ENCODE measurements around the gene MEGF11. TPM values are rescaled to one million over a fixed set of nuclear protein-coding genes. Genes with fewer than 3 reads are reported as not detected.
A peak's percentile ranks its signal among the peaks of the same experiment; 100 is the strongest.

Gene MEGF11
- total RNA-seq, 1 donor from 2014 or later: not detected

DNA sequence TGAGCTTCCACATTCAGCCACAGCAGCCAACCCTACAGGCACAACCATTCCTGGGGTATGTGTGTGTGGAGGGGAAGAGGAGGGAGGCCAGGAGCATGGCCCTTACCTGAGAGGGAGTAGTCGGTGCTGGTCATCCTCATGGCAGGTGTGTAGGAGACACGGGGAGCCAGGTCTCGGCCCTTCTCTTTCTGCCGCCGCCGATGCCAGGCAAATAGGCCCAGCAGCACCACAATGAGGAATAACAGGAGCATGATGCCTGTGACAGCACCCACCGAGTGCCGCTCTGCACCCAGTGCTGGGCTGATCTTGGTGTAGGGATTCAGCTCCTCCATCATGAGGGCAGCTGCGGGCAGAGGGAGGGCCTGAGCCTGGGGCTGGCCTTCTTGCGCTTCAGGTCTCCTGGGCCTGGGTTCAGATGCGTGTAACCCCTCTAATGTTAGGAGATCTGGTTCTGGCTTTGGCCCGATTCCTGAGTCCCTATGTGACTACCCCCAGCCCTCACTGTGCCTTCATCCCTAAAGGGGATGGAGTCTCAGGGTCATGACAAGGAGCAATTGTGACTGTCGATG is 339.8 kb downstream of the MEGF11 start:
- H3K27ac Mint-ChIP-seq: no peak overlapping the region
- H3K36me3 Mint-ChIP-seq (ENCODE audit: low read depth): peaks cover 12% of the 10 kb centered on the region
- no peaks in the 10 kb centered on the region for H3K27me3 Mint-ChIP-seq (ENCODE audit: insufficient read depth)
- no peak for DNase-seq (ENCODE audit: low spot score)
- no peaks in the 10 kb centered on the region for H3K9me3 Mint-ChIP-seq
- peaks cover 42% of the 10 kb centered on the region for H3K4me1 Mint-ChIP-seq (ENCODE audit: low read depth)
- H3K4me3 Mint-ChIP-seq: no peak overlapping the region
- intact Hi-C loops (cut with micrococcal nuclease): no loop called here

GRCh38 chr15:65912235-65912634 is 341.3 kb downstream of the MEGF11 start:
- Mint-ChIP-seq H3K27ac (no peak overlapping the region), H3K4me3 (no peak overlapping the region), H3K4me1 (ENCODE audit: low read depth) (peaks cover 28% of the 10 kb centered on the region), H3K36me3 (ENCODE audit: low read depth) (peaks cover 17% of the 10 kb centered on the region), H3K9me3 (no peaks in the 10 kb centered on the region), H3K27me3 (ENCODE audit: insufficient read depth) (no peaks in the 10 kb centered on the region)
- DNase-seq (ENCODE audit: low spot score): no peak
- intact Hi-C loops (cut with micrococcal nuclease): no loop called here

DNA sequence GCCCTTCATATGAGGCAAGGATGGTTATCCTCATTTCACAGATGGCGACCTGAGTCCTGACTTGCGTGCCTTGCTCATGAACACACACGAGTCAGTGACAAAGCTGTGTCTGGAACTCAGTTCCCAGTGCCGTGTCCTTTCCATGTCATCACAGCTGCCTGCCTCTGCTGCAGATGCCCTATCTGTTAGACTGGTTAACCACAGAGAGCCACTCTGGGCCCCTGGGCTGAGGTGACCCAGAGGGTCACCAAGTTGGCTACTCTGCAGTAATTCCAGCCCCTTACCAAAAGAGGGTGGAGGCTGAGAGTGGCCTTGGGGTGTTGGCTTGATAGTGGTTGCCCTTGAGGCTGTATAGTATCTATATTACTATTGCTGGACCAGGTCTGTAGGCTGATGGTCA is 343.2 kb downstream of the MEGF11 start:
- intact Hi-C loops (cut with micrococcal nuclease): no loop called here
- Mint-ChIP-seq H3K36me3 (ENCODE audit: low read depth) (peaks cover 22% of the 10 kb centered on the region), H3K4me3 (no peak overlapping the region), H3K27ac (no peak overlapping the region), H3K9me3 (no peaks in the 10 kb centered on the region), H3K27me3 (ENCODE audit: insufficient read depth) (no peaks in the 10 kb centered on the region), H3K4me1 (ENCODE audit: low read depth) (peaks cover 24% of the 10 kb centered on the region)
- DNase-seq (ENCODE audit: low spot score): no peak

- intact Hi-C loops (cut with micrococcal nuclease): no loop called here
- no peak for DNase-seq (ENCODE audit: low spot score)
- no peaks in the 10 kb centered on the region for H3K27me3 Mint-ChIP-seq (ENCODE audit: insufficient read depth)
- no peak overlapping the region for H3K27ac Mint-ChIP-seq
- peaks cover 27% of the 10 kb centered on the region for H3K36me3 Mint-ChIP-seq (ENCODE audit: low read depth)
- no peak overlapping the region for H3K4me3 Mint-ChIP-seq
- H3K9me3 Mint-ChIP-seq: no peaks in the 10 kb centered on the region
- peaks cover 19% of the 10 kb centered on the region for H3K4me1 Mint-ChIP-seq (ENCODE audit: low read depth)
These were observed 343.7 kb downstream of the MEGF11 start for GRCh38 chr15:65909831-65910230.

GRCh38 chr15:65908876-65909275 is 344.7 kb downstream of the MEGF11 start:
- no peak for DNase-seq (ENCODE audit: low spot score)
- H3K36me3 Mint-ChIP-seq (ENCODE audit: low read depth): peaks cover 32% of the 10 kb centered on the region
- no peaks in the 10 kb centered on the region for H3K27me3 Mint-ChIP-seq (ENCODE audit: insufficient read depth)

DNA sequence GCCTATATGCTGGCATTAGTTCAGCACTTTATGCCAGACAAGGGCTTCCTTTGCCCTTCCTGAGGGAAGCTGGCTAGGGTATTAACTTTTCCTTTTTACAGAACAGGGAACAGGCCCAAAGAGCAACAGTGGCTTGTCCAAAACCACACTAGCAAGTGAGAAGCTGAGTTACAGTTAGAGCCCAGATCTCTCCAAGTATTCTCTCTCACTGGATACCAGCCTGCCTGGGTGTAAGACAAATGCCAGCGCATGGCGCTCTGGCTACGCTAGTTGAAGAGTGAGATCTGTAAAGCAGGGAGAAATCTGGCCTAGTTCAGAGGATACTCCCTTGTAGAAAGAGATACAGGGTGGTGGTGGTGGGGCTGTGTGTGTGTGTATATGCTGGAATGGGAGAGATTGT is 345.9 kb downstream of the MEGF11 start:
- no peaks in the 10 kb centered on the region for H3K9me3 Mint-ChIP-seq
- H3K27ac Mint-ChIP-seq: no peak overlapping the region
- intact Hi-C loops (cut with micrococcal nuclease): no loop called here
- DNase-seq (ENCODE audit: low spot score): no peak
- H3K4me1 Mint-ChIP-seq (ENCODE audit: low read depth): peaks cover 29% of the 10 kb centered on the region
- H3K27me3 Mint-ChIP-seq (ENCODE audit: insufficient read depth): no peaks in the 10 kb centered on the region
- H3K4me3 Mint-ChIP-seq: no peak overlapping the region
- peaks cover 42% of the 10 kb centered on the region for H3K36me3 Mint-ChIP-seq (ENCODE audit: low read depth)

More at GRCh38 chr15:65908876-65909275, 344.7 kb downstream of the MEGF11 start:
- Mint-ChIP-seq H3K4me3 (no peak overlapping the region), H3K9me3 (no peaks in the 10 kb centered on the region), H3K4me1 (ENCODE audit: low read depth) (peaks cover 17% of the 10 kb centered on the region), H3K27ac (peak overlapping the region; percentile 52)
- intact Hi-C loops (cut with micrococcal nuclease): no loop called here

DNA sequence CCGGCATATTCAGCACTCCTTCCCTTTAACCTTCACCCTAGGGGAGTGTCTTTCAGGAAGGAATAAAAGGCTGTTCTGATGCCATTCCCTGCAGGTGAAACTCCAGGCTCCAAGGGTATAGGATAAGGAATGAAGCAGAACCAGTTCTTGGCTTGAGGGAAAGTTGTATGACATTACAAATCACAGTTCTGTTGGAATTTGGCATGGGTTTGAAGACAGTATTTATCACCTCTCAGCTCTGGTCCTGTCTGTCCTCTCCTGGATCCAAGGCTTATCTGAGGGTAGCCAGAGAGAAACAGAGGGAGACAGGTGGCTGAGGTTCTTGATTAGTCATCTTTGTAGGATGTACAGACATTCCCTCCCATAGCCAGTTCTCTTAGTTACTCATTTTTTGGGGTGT is 347.2 kb downstream of the MEGF11 start:
- Mint-ChIP-seq H3K36me3 (ENCODE audit: low read depth) (peaks cover 51% of the 10 kb centered on the region), H3K27ac (no peak overlapping the region), H3K4me3 (no peak overlapping the region), H3K27me3 (ENCODE audit: insufficient read depth) (no peaks in the 10 kb centered on the region), H3K9me3 (no peaks in the 10 kb centered on the region), H3K4me1 (ENCODE audit: low read depth) (peaks cover 42% of the 10 kb centered on the region)
- no peak for DNase-seq (ENCODE audit: low spot score)
- intact Hi-C loops (cut with micrococcal nuclease): no loop called here

GRCh38 chr15:65904301-65904700 is 349.2 kb downstream of the MEGF11 start:
- no peak overlapping the region for H3K27ac Mint-ChIP-seq
- H3K27me3 Mint-ChIP-seq (ENCODE audit: insufficient read depth): no peaks in the 10 kb centered on the region
- H3K36me3 Mint-ChIP-seq (ENCODE audit: low read depth): peaks cover 56% of the 10 kb centered on the region

DNA sequence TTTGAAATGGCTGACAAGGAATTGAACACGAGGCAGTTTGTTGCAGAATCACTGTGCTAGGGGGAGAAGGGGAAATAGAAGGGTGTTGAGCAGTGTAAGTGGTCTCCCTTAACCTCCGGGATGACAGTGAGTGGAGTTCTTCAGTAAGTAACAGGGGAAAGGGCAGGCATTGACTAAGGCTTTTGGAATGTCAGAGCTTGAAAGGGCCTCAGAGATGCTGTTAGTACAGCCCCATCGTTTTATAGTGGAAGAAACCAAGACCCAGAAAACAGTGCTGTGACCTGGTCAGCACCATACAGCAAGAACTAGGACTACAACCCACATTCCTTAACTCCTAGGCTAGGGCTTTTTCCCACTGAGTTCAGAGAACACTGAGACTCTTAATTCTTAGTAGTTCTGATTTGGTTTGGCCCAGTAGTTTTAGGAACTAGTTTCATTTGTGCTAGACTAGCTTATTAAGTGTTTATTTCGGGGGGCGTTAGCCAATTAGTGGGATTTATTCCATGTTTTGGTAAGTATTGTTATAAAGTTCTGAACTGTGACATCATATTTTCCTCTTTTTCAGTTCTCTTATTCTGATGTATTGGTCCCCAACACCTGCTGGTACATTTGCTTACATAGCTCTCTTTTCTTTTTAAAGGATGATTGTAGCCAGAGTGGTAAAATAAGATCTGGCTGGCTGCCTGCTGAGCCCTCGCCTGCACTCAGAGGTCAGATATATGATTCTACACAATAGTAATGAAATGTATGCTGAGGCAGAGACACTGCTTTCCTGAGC is 350.1 kb downstream of the MEGF11 start:
- DNase-seq (ENCODE audit: low spot score): no peak
- H3K9me3 Mint-ChIP-seq: no peaks in the 10 kb centered on the region
- intact Hi-C loops (cut with micrococcal nuclease): no loop called here
- no peaks in the 10 kb centered on the region for H3K27me3 Mint-ChIP-seq (ENCODE audit: insufficient read depth)
- peak overlapping the region; percentile 34 for H3K27ac Mint-ChIP-seq
- no peak overlapping the region for H3K4me3 Mint-ChIP-seq
- peaks cover 65% of the 10 kb centered on the region for H3K4me1 Mint-ChIP-seq (ENCODE audit: low read depth)
- peaks cover 58% of the 10 kb centered on the region for H3K36me3 Mint-ChIP-seq (ENCODE audit: low read depth)

More at GRCh38 chr15:65904301-65904700, 349.2 kb downstream of the MEGF11 start:
- Mint-ChIP-seq H3K9me3 (no peaks in the 10 kb centered on the region), H3K4me3 (no peak overlapping the region), H3K4me1 (ENCODE audit: low read depth) (peaks cover 58% of the 10 kb centered on the region)
- no peak for DNase-seq (ENCODE audit: low spot score)
- intact Hi-C loops (cut with micrococcal nuclease): no loop called here

DNA sequence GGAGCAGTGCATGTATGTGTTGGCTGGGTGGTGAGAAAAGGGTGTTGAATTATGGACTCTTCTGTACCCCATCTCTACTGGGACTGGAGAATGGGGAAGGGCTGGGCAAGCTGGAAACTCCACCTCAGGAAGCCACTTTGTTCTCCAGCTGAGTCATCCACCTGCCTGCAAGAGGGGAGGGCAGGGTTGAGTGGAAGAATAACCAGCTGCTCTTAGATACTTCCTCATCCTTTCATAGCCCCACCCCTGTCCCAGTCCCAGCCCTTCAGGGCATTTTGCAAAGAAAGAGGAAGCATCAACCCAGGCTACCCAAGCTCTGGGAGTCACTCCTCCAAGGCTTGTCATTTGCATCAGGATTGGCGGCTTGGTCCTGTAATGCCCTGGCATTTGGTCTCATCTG is 351.2 kb downstream of the MEGF11 start:
- Mint-ChIP-seq H3K36me3 (ENCODE audit: low read depth) (peaks cover 58% of the 10 kb centered on the region), H3K4me1 (ENCODE audit: low read depth) (peaks cover 73% of the 10 kb centered on the region), H3K4me3 (no peak overlapping the region), H3K27me3 (ENCODE audit: insufficient read depth) (no peaks in the 10 kb centered on the region), H3K9me3 (no peaks in the 10 kb centered on the region), H3K27ac (peak overlapping the region; percentile 41)
- intact Hi-C loops (cut with micrococcal nuclease): no loop called here
- DNase-seq (ENCODE audit: low spot score): no peak

- peaks cover 58% of the 10 kb centered on the region for H3K36me3 Mint-ChIP-seq (ENCODE audit: low read depth)
- peak overlapping the region; percentile 41 for H3K27ac Mint-ChIP-seq
- intact Hi-C loops (cut with micrococcal nuclease): no loop called here
- H3K9me3 Mint-ChIP-seq: no peaks in the 10 kb centered on the region
- H3K27me3 Mint-ChIP-seq (ENCODE audit: insufficient read depth): no peaks in the 10 kb centered on the region
- DNase-seq (ENCODE audit: low spot score): no peak
- no peak overlapping the region for H3K4me3 Mint-ChIP-seq
- H3K4me1 Mint-ChIP-seq (ENCODE audit: low read depth): peaks cover 69% of the 10 kb centered on the region
These were observed 351.7 kb downstream of the MEGF11 start for GRCh38 chr15:65901836-65902235.

DNA sequence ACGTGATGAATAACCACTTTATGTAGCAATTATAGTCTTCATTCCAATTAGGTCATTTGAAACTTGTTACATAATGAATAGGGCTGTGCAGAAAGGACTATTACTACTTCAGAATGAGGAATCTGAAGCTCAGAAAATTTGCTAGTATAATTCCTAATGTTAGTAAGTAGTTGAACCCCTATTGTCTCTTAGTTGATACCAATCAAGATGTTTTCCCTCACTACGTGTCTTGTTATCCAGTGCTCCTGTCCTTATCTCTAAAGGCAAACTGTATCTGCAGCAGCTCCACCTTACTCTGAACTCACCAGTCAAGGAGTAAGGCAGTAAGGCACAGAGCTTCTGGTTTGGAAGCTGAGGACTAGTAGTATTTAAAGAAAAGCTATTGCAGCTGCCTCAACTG is 352.2 kb downstream of the MEGF11 start:
- peaks cover 61% of the 10 kb centered on the region for H3K36me3 Mint-ChIP-seq (ENCODE audit: low read depth)
- no peaks in the 10 kb centered on the region for H3K9me3 Mint-ChIP-seq
- peaks cover 64% of the 10 kb centered on the region for H3K4me1 Mint-ChIP-seq (ENCODE audit: low read depth)
- no peak for DNase-seq (ENCODE audit: low spot score)
- H3K27me3 Mint-ChIP-seq (ENCODE audit: insufficient read depth): no peaks in the 10 kb centered on the region
- H3K4me3 Mint-ChIP-seq: no peak overlapping the region
- no peak overlapping the region for H3K27ac Mint-ChIP-seq
- intact Hi-C loops (cut with micrococcal nuclease): no loop called here

DNA sequence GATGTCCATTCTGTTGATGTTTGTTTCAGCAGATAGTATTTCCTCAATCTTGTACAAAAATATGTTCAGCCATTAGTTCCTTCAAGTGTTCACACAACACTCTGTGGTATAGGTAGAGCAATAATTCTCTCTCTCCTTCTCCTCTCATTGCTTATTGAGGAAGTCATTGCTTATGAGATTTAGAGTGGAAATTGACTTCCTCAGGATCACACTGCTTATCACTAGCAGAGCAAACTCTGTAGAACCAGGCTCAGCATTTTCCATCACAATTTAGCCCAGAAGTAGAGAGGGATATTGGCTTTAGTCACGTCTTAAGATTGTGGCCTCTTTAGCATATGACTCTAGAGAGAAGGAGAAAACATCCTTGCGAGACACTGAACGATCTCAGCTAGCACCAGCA is 353.1 kb downstream of the MEGF11 start:
- Mint-ChIP-seq H3K9me3 (no peaks in the 10 kb centered on the region), H3K4me3 (no peak overlapping the region), H3K36me3 (ENCODE audit: low read depth) (peaks cover 61% of the 10 kb centered on the region), H3K4me1 (ENCODE audit: low read depth) (peaks cover 58% of the 10 kb centered on the region), H3K27me3 (ENCODE audit: insufficient read depth) (no peaks in the 10 kb centered on the region), H3K27ac (no peak overlapping the region)
- intact Hi-C loops (cut with micrococcal nuclease): no loop called here
- no peak for DNase-seq (ENCODE audit: low spot score)

Data from activated T-helper 1 cell treated with anti-CD3 and anti-CD28 coated beads, Interleukin-12 subunit alpha, Interleukin-12 subunit beta, Interleukin-2, Interleukin-4 antibody, amounts not matched to agents 30 ng/mL and 10 ng/mL and 1 ng/mL, durations not matched to agents 14 hours and 24 hours and 36 hours (primary cell).